Activated CD4-positive, alpha-beta memory T cell treated with anti-CD3 and anti-CD28 coated beads for 36 hours (primary cell): Measurements from ENCODE around the gene LSP1. TPM values are rescaled to one million over a fixed set of nuclear protein-coding genes. Genes with fewer than 3 reads are reported as not detected.

Experiments
- CTCF ChIA-PET: fragments of 350-600 bp; sonication (Branson Sonifier 250); formaldehyde crosslinking; loops from one replicate; lab custom pipeline; 2021; ENCODE audit warnings: antibody characterized with exemption, inconsistent platforms; lab: Charles Lee
- POLR2A ChIA-PET: fragments of 350-600 bp; sonication (Branson Sonifier 250); formaldehyde crosslinking; loops from one replicate; lab custom pipeline; 2021; ENCODE audit warnings: antibody characterized with exemption; lab: Charles Lee
- DNase-seq: peaks from one replicate; pipeline ENCODE4 v3.0.0-alpha.2; 2020
- H3K27ac Mint-ChIP-seq: one replicate; pipeline ENCODE4 v1.8.0; 2021; ENCODE audit warnings: mixed read lengths
- H3K27me3 Mint-ChIP-seq: one replicate; pipeline ENCODE4 v1.8.0; 2021; ENCODE audit warnings: mixed read lengths
- H3K36me3 Mint-ChIP-seq: one replicate; pipeline ENCODE4 v1.8.0; 2021; ENCODE audit warnings: mixed read lengths
- H3K4me1 Mint-ChIP-seq: one replicate; pipeline ENCODE4 v1.8.0; 2021; ENCODE audit warnings: low read depth, mixed read lengths
- H3K4me3 Mint-ChIP-seq: one replicate; pipeline ENCODE4 v1.8.0; 2021; ENCODE audit warnings: mild to moderate bottlenecking, mixed read lengths
- H3K9me3 Mint-ChIP-seq: one replicate; pipeline ENCODE4 v1.8.0; 2021; ENCODE audit warnings: mixed read lengths
- intact Hi-C: fragments of 100-400 bp; cut with micrococcal nuclease; formaldehyde crosslinking; loops from one replicate; pipeline ENCODE4 v1.15.1; 2023
- total RNA-seq, 2 experiments: library from RNA; stranded (reverse); gene quantifications; one replicate each; pipeline ENCODE4 v1.2.3, GENCODE V29; 2021

Gene LSP1
- total RNA-seq, 2 experiments from 2014 or later = 179 to 181 TPM

GRCh38 chr11:1909524-1909923 lies 56.6 kb downstream of the LSP1 start:
- Mint-ChIP-seq H3K36me3 (no peaks in the 10 kb centered on the region), H3K4me3 (no peak overlapping the region), H3K9me3 (no peaks in the 10 kb centered on the region), H3K27me3 (peaks cover 4% of the 10 kb centered on the region), H3K4me1 (no peaks in the 10 kb centered on the region), H3K27ac (no peak overlapping the region)
- intact Hi-C loops = no loop called here
- no peak for DNase-seq
- ChIA-PET CTCF (interaction anchor here (0.6 kb wide), 1 partner anchor 257 kb away, joined by 3 read pairs; no protein-coding TSS in a partner anchor), POLR2A (no interaction called here)

- Mint-ChIP-seq H3K27ac (no peak overlapping the region), H3K27me3 (peaks cover 10% of the 10 kb centered on the region), H3K4me3 (no peak overlapping the region), H3K4me1 (peaks cover 9% of the 10 kb centered on the region), H3K9me3 (no peaks in the 10 kb centered on the region), H3K36me3 (no peaks in the 10 kb centered on the region)
- POLR2A ChIA-PET = no interaction called here
- no peak for DNase-seq
- CTCF ChIA-PET = interaction anchor here (0.9 kb wide), 1 partner anchor 35 kb away, joined by 3 read pairs; no protein-coding TSS in a partner anchor
- intact Hi-C loops = no loop called here
Measured at GRCh38 chr11:1912289-1912878, 59.5 kb downstream of the LSP1 start.

- H3K27me3 Mint-ChIP-seq = peaks cover 10% of the 10 kb centered on the region
- no peaks in the 10 kb centered on the region for H3K9me3 Mint-ChIP-seq
- H3K4me3 Mint-ChIP-seq = no peak overlapping the region
- H3K27ac Mint-ChIP-seq = no peak overlapping the region
- H3K4me1 Mint-ChIP-seq = peaks cover 9% of the 10 kb centered on the region
- ChIA-PET POLR2A (no interaction called here), CTCF (interaction anchor here (0.9 kb wide), 2 partner anchors 31 to 36 kb away, joined by 3 read pairs; no protein-coding TSS in a partner anchor)
- intact Hi-C loops = loop anchor here (1.0 kb wide), 1 partner anchor 26 kb away; no protein-coding TSS in a partner anchor
- no peak for DNase-seq
- no peaks in the 10 kb centered on the region for H3K36me3 Mint-ChIP-seq
Measured at GRCh38 chr11:1913271-1914060, 60.6 kb downstream of the LSP1 start.

- ChIA-PET CTCF (no interaction called here), POLR2A (no interaction called here)
- Mint-ChIP-seq H3K27me3 (peaks cover 10% of the 10 kb centered on the region), H3K9me3 (no peaks in the 10 kb centered on the region), H3K27ac (no peak overlapping the region), H3K4me1 (peaks cover 9% of the 10 kb centered on the region), H3K4me3 (no peak overlapping the region), H3K36me3 (no peaks in the 10 kb centered on the region)
- no peak for DNase-seq
- intact Hi-C loops = loop anchor here (5.0 kb wide), 1 partner anchor 33 kb away; no protein-coding TSS in a partner anchor
Measured at GRCh38 chr11:1915795-1916131, 62.9 kb downstream of the LSP1 start.

- Mint-ChIP-seq H3K9me3 (no peaks in the 10 kb centered on the region), H3K27me3 (peaks cover 10% of the 10 kb centered on the region), H3K36me3 (no peaks in the 10 kb centered on the region), H3K4me3 (no peak overlapping the region), H3K4me1 (peaks cover 9% of the 10 kb centered on the region), H3K27ac (no peak overlapping the region)
- peak; percentile 36 for DNase-seq
- intact Hi-C loops = loop anchor here (5.0 kb wide), 1 partner anchor 34 kb away; no protein-coding TSS in a partner anchor
- ChIA-PET POLR2A (interaction anchor here (1.0 to 1.2 kb wide), 2 partner anchors 25 to 27 kb away, joined by 3 to 6 read pairs; partner anchors contain the start of gene PRR33), CTCF (interaction anchor here (0.6 to 1.6 kb wide), 5 partner anchors 26 to 239 kb away, joined by 3 to 5 read pairs (median 3); no protein-coding TSS in a partner anchor)
Measured at GRCh38 chr11:1916132-1916985, 63.5 kb downstream of the LSP1 start.

GRCh38 chr11:1916986-1917522 lies 64.2 kb downstream of the LSP1 start:
- Mint-ChIP-seq H3K36me3 (no peaks in the 10 kb centered on the region), H3K27ac (no peak overlapping the region), H3K4me1 (peaks cover 9% of the 10 kb centered on the region), H3K9me3 (no peaks in the 10 kb centered on the region), H3K4me3 (no peak overlapping the region), H3K27me3 (peaks cover 10% of the 10 kb centered on the region)
- ChIA-PET CTCF (interaction anchor here (0.6 to 1.6 kb wide), 7 partner anchors 25 to 239 kb away, joined by 3 to 5 read pairs (median 4); partner anchors contain the start of gene PRR33), POLR2A (interaction anchor here (1.0 to 1.2 kb wide), 2 partner anchors 25 to 28 kb away, joined by 3 to 6 read pairs; partner anchors contain the start of gene PRR33)
- intact Hi-C loops = loop anchor here (5.0 kb wide), 1 partner anchor 35 kb away; no protein-coding TSS in a partner anchor
- DNase-seq = no peak

- Mint-ChIP-seq H3K4me3 (no peak overlapping the region), H3K27me3 (peaks cover 10% of the 10 kb centered on the region), H3K9me3 (no peaks in the 10 kb centered on the region), H3K4me1 (peaks cover 9% of the 10 kb centered on the region), H3K36me3 (no peaks in the 10 kb centered on the region), H3K27ac (no peak overlapping the region)
- ChIA-PET POLR2A (interaction anchor here (1.0 to 1.2 kb wide), 2 partner anchors 26 to 29 kb away, joined by 3 to 6 read pairs; partner anchors contain the start of gene PRR33), CTCF (interaction anchor here (0.6 to 1.6 kb wide), 7 partner anchors 26 to 284 kb away, joined by 3 to 5 read pairs (median 4); partner anchors contain the start of gene PRR33)
- DNase-seq = no peak
- intact Hi-C loops = loop anchor here (5.0 kb wide), 1 partner anchor 35 kb away; no protein-coding TSS in a partner anchor
Measured at GRCh38 chr11:1917523-1918435, 64.9 kb downstream of the LSP1 start.

- CTCF ChIA-PET = interaction anchor here (1.4 kb wide), 1 partner anchor 27 kb away, joined by 5 read pairs; the partner anchor contains the start of gene PRR33
- POLR2A ChIA-PET = no interaction called here
- H3K27ac Mint-ChIP-seq = no peak overlapping the region
- H3K4me1 Mint-ChIP-seq = peaks cover 9% of the 10 kb centered on the region
- H3K36me3 Mint-ChIP-seq = no peaks in the 10 kb centered on the region
- H3K27me3 Mint-ChIP-seq = peaks cover 10% of the 10 kb centered on the region
- H3K9me3 Mint-ChIP-seq = no peaks in the 10 kb centered on the region
- intact Hi-C loops = loop anchor here (5.0 kb wide), 1 partner anchor 36 kb away; no protein-coding TSS in a partner anchor
- no peak for DNase-seq
- no peak overlapping the region for H3K4me3 Mint-ChIP-seq
Measured at GRCh38 chr11:1918436-1919315, 65.8 kb downstream of the LSP1 start.

- no peak for DNase-seq
- POLR2A ChIA-PET = no interaction called here
- Mint-ChIP-seq H3K4me3 (no peak within 1 kb of the TSS), H3K4me1 (peaks cover 9% of the 10 kb centered on the region), H3K9me3 (no peaks in the 10 kb centered on the region), H3K27ac (no peak within 1 kb of the TSS), H3K36me3 (no peaks in the 10 kb centered on the region), H3K27me3 (peaks cover 10% of the 10 kb centered on the region)
- CTCF ChIA-PET = interaction anchor here (3.4 kb wide), 1 partner anchor 37 kb away, joined by 22 read pairs; no protein-coding TSS in a partner anchor
- intact Hi-C loops = loop anchor here (5.0 kb wide), 1 partner anchor 37 kb away; no protein-coding TSS in a partner anchor
Measured at GRCh38 chr11:1919391-1920127, 66.7 kb downstream of the LSP1 start, which contains the start of gene TNNT3. Gene TNNT3 (plus strand): TSS chr11:1919703. CDS start chr11:1922875, 3,172 bp downstream.
